ENCODE measurements around the gene IL23A. TPM values are rescaled to one million over a fixed set of nuclear protein-coding genes. Genes with fewer than 3 reads are reported as not detected.

IL23A gene
- 1 to 10 TPM in 1 of 6 donors, under 1 TPM in 1, not detected in 4; 0.81 to 1.1 TPM for total RNA-seq

GRCh38 chr12:56338308-56339157 lies at the start of gene IL23A:
Gene IL23A (plus strand): TSS chr12:56338884. CDS start chr12:56339045, 161 bp downstream.
- peaks cover 4 to 22% (median 15%) of the 10 kb centered on the region in 4 donors for H3K36me3 ChIP-seq
- peaks cover 10 to 16% (median 14%) of the 10 kb centered on the region in 4 donors for H3K4me1 ChIP-seq
- H3K4me3 ChIP-seq, result no peak within 1 kb of the TSS
- no peaks in the 10 kb centered on the region for H3K27me3 ChIP-seq
- ATAC-seq (ENCODE audit: low FRiP score in 2 of 2), result no peak
- TF ChIP-seq CTCF (IDR thresholded peaks at IDR 0.05), result no peak
- TF ChIP-seq POLR2A (IDR thresholded peaks at IDR 0.05), result no peak
- no peak for TF ChIP-seq POLR2AphosphoS5 (IDR thresholded peaks at IDR 0.05)
- TF ChIP-seq EP300 (IDR thresholded peaks at IDR 0.05), result no peak
- H3K9me3 ChIP-seq, result no peaks in the 10 kb centered on the region
- 36 to 40% methylated on average over 9 of the region's 9 CpGs for WGBS, 2 donors
- DNase-seq, result peak in 1 of 2 donors; percentile 21
- H3K27ac ChIP-seq, result peak within 1 kb of the TSS in 3 of 4 donors; percentile 32 to 61 (median 54)

- no peak overlapping the region for H3K4me3 ChIP-seq
- WGBS, 2 donors, result 63 to 82% methylated on average over 5 of the region's 5 CpGs
- H3K9me3 ChIP-seq, result no peaks in the 10 kb centered on the region
- TF ChIP-seq POLR2A (IDR thresholded peaks at IDR 0.05) (no peak), EP300 (IDR thresholded peaks at IDR 0.05) (no peak), CTCF (IDR thresholded peaks at IDR 0.05) (no peak), POLR2AphosphoS5 (IDR thresholded peaks at IDR 0.05) (no peak)
- H3K27me3 ChIP-seq, result no peaks in the 10 kb centered on the region
- no peak for ATAC-seq (ENCODE audit: low FRiP score in 2 of 2)
- DNase-seq, result no peak
- peaks cover 40 to 70% (median 41%) of the 10 kb centered on the region in 4 donors for H3K4me1 ChIP-seq
- peaks cover 0 to 34% (median 5%) of the 10 kb centered on the region in 4 donors for H3K36me3 ChIP-seq
- no peak overlapping the region for H3K27ac ChIP-seq
Observed at GRCh38 chr12:56293795-56294194, 44.9 kb upstream of the IL23A start.

- Histone ChIP-seq H3K4me1 (peaks cover 46 to 66% (median 49%) of the 10 kb centered on the region in 4 donors), H3K27me3 (no peaks in the 10 kb centered on the region), H3K36me3 (peaks cover 0 to 29% (median 2%) of the 10 kb centered on the region in 4 donors), H3K9me3 (no peaks in the 10 kb centered on the region), H3K27ac (no peak overlapping the region), H3K4me3 (no peak overlapping the region)
- 53 to 70% methylated on average over 4 to 5 of the region's 5 CpGs for WGBS, 2 donors
- ATAC-seq (ENCODE audit: low FRiP score in 2 of 2), result no peak
- TF ChIP-seq POLR2A (IDR thresholded peaks at IDR 0.05), result no peak
- TF ChIP-seq EP300 (IDR thresholded peaks at IDR 0.05), result no peak
- no peak for TF ChIP-seq CTCF (IDR thresholded peaks at IDR 0.05)
- no peak for TF ChIP-seq POLR2AphosphoS5 (IDR thresholded peaks at IDR 0.05)
- DNase-seq, result no peak
Observed at GRCh38 chr12:56296295-56296694, 42.4 kb upstream of the IL23A start.

- no peak for ATAC-seq (ENCODE audit: low FRiP score in 2 of 2)
- H3K4me1 ChIP-seq, result peaks cover 37 to 69% (median 49%) of the 10 kb centered on the region in 4 donors
- no peak for TF ChIP-seq POLR2AphosphoS5 (IDR thresholded peaks at IDR 0.05)
- TF ChIP-seq CTCF (IDR thresholded peaks at IDR 0.05), result no peak
- TF ChIP-seq EP300 (IDR thresholded peaks at IDR 0.05), result no peak
- TF ChIP-seq POLR2A (IDR thresholded peaks at IDR 0.05), result no peak
Observed at GRCh38 chr12:56297400-56297799, 41.3 kb upstream of the IL23A start.

More at GRCh38 chr12:56297400-56297799, 41.3 kb upstream of the IL23A start:
- H3K9me3 ChIP-seq, result no peaks in the 10 kb centered on the region
- peaks cover 0 to 25% (median 2%) of the 10 kb centered on the region in 4 donors for H3K36me3 ChIP-seq
- no peak overlapping the region for H3K27ac ChIP-seq
- H3K4me3 ChIP-seq, result no peak overlapping the region
- DNase-seq, result no peak
- no peaks in the 10 kb centered on the region for H3K27me3 ChIP-seq
- 87 to 92% methylated on average over 8 of the region's 8 CpGs for WGBS, 2 donors
